Activated CD4-positive, alpha-beta T cell treated with anti-CD3 and anti-CD28 coated beads, Interleukin-2, amount 50 U/mL, for 1 hour (primary cell): ENCODE results near the gene SPINK8.
A peak's percentile ranks its signal among the peaks of the same experiment; 100 is the strongest.
"Not testable (repeated sequence)": the region's sequence is repeated elsewhere in the genome, so short reads cannot be mapped to it uniquely, and the experiment has no call there.

Experiments used
- DNase-seq: peaks from one replicate; pipeline ENCODE4 v3.0.0-alpha.2; 2020

The SPINK8 gene

DNA sequence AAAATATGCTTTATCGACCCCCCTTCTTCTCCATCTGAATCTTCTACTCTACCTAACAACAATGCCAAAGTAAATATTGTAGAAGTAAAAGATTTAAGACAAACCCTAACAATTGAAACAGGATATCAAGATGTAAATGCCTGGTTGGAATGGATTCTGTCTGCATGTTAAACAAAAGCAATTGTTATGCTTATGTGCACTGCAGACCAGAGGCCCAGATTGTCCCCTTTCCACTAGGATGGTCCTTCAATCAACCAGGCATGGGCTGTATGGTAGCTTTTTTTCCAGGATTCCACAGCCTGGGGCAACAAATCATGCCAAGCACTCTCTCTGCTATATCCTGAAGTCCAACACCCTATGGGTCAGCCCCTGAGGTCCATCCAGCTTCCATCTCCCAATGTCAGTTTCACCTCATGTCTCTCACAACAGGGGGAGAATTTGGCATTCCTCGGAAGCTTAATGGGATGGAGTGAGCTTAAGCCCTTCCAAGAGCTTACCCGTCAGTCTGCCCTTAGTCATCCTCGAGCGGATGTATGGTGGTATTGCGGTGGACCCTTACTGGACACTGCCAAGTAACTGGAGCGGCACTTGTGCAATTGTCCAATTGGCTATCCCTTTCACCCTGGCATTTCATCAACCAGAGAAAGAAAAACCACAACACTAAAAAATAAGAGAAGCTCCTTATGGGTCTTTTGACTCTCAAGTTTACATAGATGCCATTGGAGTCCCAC lies 56.4 kb downstream of the SPINK8 start:
- DNase-seq, result no peak

DNA sequence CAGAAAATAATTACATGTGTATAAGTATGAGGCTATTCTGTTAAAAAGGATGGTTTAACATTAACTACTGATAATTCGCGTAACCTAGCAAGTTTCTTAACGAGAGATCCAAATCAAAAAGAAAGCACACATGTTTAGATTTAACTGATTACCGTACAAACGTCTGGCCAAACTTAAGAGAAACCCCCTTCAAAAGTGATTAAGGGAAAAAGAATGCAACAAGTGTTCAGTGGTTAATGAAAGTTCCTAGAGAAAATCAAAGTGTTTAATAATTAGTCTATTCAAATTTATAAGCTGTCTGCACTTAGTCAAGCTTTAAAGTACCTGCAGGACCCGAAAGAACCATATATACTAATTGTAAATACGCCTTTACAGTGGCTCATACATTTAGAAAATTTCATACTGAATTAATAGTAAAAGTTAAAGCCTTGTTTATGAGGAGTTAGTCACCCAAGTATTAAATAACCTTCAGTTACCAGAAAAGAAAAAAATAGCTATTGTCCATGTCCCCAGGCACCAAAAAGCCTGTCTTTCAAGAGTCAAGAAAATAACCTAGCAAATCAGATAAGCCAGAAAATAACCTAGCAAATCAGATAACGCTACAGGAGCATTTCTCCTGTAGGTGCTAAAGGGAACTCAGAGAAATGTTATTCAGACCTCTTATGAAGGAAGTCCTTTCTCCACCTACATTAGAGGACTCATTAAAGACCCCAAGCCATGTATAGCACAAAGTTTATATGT lies 58.0 kb downstream of the SPINK8 start:
- no peak for DNase-seq

DNA sequence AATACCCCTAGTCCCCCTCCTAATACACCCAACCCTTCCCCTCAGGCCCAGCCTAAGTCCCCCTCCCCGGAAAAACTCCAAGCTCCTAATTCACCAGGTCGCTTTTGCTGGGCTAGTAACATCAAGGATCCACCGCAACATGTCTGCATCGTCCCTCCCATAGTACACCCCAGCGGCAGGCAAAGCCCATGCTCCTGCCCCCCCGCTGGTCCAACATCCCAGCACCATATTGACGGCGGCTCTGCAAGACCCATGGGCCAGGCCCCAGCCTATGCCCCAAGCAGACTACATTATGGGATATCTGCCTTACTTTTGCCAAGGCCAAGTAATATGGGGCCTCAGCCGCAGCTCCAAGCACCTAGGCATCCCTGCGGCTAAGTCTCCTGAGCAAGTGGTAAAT lies 59.0 kb downstream of the SPINK8 start:
- DNase-seq, result no peak

DNA sequence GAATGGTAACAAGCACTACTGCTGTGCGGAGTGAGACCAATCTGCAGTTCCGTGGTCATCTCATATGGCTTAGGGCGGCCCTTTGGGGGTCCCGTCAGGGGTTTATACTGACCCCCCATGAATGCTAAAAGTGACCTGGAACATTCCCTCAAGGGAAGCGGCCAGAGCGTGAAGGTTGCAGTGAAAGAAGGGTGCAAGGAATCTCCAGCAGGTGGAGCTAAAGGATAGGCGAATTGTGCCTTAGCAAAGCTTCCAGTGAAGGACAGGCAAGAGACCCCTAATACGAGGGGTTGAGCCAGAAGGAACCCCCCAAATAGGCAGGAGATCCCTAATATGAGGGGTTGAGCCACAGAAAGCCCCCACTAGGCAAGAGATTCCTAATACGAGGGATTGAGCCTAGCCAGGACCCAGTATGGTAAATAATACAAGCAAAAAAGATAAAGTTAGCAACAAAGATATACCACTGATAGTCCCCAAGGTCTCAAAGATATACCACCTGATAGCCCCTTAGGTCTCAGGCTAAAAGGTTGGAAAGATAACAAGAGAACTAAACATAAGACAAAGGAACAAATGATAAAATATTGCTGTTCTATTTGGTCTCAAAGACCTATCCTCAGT lies 59.8 kb downstream of the SPINK8 start:
- peak; percentile 48 for DNase-seq

DNA sequence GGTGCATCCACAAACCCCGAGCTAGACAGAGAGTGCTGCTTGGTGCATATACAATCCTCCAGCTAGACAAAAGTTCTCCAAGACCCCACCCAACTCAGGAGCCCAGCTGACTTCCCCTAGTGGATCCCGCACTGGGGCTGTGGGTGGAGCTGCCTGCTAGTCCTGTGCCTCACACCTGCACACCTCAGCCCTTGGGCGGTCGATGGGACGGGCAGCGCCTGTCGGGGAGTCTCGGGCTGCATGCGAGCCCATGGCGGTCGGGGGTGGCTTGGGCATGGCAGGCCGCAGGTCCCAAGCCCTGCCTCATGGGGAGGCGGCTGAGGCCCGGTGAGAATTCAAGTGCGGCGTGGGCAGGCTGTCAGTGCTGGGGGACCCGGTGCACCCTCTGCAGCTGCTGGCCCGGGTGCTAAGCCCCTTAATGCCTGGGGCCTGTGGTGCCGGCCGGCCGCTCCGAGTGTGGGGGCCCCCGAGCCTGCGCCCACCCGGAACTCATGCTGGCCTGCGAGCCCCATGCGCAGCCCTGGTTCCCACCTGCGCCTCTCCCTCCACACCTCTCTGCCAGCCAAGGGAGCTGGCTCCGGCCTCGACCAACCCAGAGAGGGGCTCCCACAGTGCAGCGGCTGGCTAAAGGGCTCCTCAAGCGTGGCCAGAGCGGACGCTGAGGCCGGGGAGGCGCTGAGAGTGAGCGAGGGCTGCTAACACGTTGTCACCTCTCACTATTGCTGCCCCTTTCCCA lies 61.5 kb downstream of the SPINK8 start:
- DNase-seq, result no peak

DNA sequence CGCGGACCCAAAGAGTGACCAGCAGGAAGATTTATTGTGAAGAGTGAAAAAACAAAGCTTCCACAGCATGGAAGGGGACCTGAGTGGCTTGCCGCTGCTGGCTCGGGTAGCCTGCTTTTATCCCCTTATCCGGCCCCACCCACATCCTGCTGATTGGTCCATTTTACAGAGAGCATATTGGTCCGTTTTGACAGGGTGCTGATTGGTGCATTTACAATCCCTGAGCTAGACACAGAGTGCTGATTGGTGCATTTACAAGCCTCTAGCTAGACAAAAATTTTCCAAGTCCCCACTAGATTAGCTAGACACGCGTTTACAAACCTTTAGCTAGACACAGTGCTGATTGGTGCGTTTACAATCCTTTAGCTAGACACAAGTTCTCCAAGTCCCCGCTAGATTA lies 62.2 kb downstream of the SPINK8 start:
- not testable (repeated sequence) for DNase-seq

DNA sequence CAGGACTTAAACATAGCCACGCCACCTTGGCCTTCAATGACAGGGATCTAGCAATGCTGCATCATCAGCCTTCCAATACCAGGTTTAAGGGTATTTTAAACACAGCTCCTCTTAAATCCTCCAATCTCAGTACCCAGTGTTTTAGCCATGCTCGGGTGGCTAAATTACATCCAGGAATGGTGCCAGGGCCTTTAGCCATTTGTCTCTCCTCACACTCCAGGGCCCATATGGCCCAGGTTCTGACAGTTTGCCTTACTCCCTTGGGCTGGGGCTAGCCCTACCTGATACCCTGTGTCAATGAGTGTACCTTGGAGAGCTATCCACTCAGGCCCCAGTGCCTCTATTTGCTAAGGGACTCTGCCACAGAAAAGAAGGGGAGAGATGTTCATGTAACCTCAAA lies 63.2 kb downstream of the SPINK8 start:
- DNase-seq, result no peak

DNA sequence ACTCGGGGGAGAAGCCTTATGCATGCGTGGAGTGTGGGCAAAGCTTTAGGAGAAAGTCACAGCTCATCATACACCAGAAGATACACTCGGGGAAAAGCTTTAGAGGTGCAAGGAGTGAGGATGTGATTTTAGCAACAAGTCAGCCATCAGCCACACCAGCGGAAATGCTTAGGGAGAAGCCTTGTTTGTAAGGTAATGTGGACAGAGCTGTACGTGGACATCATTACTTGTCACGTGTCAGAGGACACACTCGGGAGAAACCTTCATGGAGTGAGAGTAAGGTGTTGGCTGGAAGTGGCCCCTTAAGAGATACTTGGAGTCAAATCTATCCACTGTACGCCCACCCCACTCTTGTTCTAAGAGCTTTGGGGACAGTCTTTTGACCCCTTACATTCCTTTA lies 63.9 kb downstream of the SPINK8 start:
- DNase-seq, result no peak

DNA sequence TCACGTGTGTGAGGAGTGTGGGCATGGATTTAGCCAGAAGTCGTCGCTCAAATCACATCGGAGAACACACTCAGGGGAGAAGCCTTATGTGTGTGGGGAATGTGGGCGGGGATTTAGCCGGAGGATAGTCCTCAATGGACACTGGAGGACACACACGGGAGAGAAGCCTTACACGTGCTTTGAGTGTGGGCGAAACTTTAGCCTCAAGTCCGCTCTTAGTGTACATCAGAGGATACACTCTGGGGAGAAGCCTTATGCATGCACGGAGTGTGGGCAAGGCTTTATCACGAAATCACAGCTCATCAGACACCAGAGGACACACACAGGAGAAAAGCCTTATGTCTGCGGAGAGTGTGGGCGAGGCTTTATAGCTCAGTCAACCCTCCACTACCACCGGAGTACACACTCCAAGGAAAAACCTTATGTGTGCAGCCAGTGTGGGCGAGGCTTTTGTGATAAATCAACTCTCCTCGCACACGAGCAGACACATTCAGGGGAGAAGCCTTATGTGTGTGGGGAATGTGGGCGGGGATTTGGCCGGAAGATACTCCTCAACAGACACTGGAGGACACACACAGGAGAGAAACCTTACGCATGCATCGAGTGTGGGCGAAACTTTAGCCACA lies 64.4 kb downstream of the SPINK8 start:
- DNase-seq, result peak; percentile 14

DNA sequence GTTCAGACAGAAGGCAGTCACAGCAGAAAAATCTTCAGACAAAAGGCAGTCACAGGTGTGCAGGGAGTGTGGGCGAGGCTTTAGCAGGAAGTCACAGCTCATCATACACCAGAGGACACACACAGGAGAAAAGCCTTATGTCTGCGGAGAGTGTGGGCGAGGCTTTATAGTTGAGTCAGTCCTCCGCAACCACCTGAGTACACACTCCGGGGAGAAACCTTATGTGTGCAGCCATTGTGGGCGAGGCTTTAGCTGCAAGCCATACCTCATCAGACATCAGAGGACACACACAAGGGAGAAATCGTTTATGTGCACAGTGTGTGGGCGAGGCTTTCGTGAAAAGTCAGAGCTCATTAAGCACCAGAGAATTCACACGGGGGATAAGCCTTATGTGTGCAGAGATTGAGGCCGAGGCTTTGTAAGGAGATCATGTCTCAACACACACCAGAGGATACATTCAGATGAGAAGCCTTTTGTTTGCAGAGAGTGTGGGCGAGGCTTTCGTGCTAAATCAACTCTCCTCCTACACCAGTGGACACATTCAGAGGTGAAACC lies 65.0 kb downstream of the SPINK8 start:
- DNase-seq, result peak; percentile 76

DNA sequence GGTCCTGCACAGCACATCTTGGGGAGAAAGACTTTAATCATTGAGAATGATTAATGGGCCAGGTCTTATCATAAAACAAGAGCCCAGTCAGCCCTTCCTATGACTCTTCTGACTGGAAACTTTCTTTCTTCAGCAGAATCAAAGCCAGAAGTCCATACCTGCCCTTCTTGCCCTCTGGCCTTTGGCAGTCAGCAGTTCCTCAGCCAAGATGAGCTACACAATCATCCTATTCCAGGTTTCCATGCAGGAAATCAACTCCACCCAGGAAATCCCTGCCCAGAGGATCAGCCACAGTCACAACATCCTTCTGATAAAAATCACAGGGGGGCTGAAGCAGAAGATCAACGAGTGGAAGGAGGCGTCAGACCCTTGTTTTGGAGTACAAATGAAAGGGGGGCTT lies 65.7 kb downstream of the SPINK8 start:
- DNase-seq, result no peak

DNA sequence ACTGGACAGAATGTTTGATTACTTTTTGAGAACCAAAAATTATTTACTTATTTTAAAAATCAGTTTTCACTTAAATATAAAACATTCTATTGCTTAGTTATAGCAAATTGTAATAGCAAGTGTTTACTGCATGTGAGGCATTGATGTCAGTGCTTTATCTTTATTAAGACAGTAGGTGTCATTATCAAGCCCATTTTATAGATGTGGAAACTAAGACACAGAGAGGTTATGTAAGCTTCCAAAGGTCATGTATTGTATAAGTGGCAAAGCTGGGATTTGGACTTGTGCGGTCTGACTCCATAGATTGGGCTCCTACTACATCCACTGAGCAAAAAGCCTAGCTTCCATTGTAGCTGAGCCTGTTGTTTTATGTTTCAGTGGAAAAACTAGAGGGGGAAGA lies 74.9 kb downstream of the SPINK8 start:
- no peak for DNase-seq
